Glutamatergic neuron (in vitro differentiated cells): Measurements from ENCODE around the gene TNFSF8. TPM values are rescaled to one million over a fixed set of nuclear protein-coding genes. Genes with fewer than 3 reads are reported as not detected.

Source experiments
- DNase-seq: peaks from one replicate; pipeline ENCODE4 v3.0.0; 2022
- H3K27ac Mint-ChIP-seq: one replicate; pipeline ENCODE4 v1.8.0; 2020; ENCODE audit warnings: mild to moderate bottlenecking, mixed read lengths, inconsistent platforms; ENCODE audit not compliant: unreplicated experiment
- H3K27me3 Mint-ChIP-seq: one replicate; pipeline ENCODE4 v1.8.0; 2020; ENCODE audit warnings: mild to moderate bottlenecking, moderate library complexity, mixed read lengths, inconsistent platforms; ENCODE audit not compliant: unreplicated experiment
- H3K36me3 Mint-ChIP-seq: one replicate; pipeline ENCODE4 v1.8.0; 2020; ENCODE audit warnings: mild to moderate bottlenecking, mixed read lengths, inconsistent platforms; ENCODE audit not compliant: unreplicated experiment
- H3K4me1 Mint-ChIP-seq: one replicate; pipeline ENCODE4 v1.8.0; 2020; ENCODE audit warnings: mild to moderate bottlenecking, low read depth, mixed read lengths, inconsistent platforms; ENCODE audit not compliant: unreplicated experiment
- H3K4me3 Mint-ChIP-seq: one replicate; pipeline ENCODE4 v1.8.0; 2020; ENCODE audit warnings: mild to moderate bottlenecking, mixed read lengths, inconsistent platforms; ENCODE audit not compliant: unreplicated experiment
- H3K9me3 Mint-ChIP-seq: one replicate; pipeline ENCODE4 v1.8.0; 2020; ENCODE audit warnings: mild to moderate bottlenecking, moderate library complexity, mixed read lengths, inconsistent platforms; ENCODE audit not compliant: unreplicated experiment
- total RNA-seq: library from RNA; stranded (reverse); fragmentation: NEBNext Ultra II Directional; extraction: Animal tissue kit (Norgen Biotek cat#: 25700); gene quantifications from one replicate; pipeline ENCODE4 v1.2.1, GENCODE V29; 2021; ENCODE audit not compliant: unreplicated experiment
- TF ChIP-seq, protein P1 (sequence below): fragments of 200-600 bp; sonication (generic); IDR thresholded peaks from one replicate; pipeline ENCODE4 v1.5.0; 2021; ENCODE audit not compliant: partially characterized antibody, unreplicated experiment

The TNFSF8 gene
- total RNA-seq, 1 donor from 2014 or later = not detected

DNA sequence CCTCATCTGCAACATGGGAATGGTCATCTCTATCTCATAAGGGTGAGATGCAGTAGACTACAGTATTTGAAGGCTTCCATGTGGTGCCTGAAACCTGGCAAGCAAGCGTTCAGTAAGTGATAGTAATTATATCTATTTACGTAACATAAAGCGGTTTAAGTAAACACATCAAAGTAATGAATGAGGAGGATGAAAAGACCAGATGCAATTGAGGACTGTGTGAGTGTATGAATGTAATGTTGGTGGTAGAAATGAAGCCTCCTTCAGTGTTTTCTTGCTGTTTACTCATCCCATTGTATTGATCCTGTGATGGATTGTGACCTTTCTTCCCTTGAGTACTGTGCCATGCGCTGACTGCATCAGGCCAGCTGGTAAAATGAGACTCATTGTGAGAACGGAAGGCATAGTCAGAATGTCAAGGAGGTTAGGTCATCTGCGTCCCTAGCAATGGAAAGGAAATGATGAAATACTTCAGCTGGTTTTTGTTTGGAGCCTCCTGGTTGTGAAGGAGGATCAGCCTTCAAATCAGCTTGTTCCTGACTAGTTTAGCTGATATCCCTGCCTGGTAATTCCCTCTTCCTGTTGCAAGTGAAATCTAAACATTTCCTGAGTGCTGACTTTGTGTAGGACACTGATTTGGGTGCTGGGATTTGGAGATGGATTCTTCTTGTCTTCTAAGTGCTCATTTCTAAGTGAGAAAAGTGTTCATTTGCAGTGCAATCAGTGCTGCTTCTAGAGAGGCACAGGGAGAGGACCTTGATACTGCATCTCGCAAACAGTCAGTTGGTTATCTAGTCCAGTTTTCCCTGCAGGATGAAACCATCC is 35.6 kb downstream of the TNFSF8 start:
- Mint-ChIP-seq H3K27me3 (no peaks in the 10 kb centered on the region), H3K4me1 (no peaks in the 10 kb centered on the region), H3K27ac (no peak overlapping the region), H3K9me3 (no peaks in the 10 kb centered on the region), H3K4me3 (no peak overlapping the region), H3K36me3 (no peaks in the 10 kb centered on the region)
- no peak for DNase-seq
- TF ChIP-seq, protein P1, sequence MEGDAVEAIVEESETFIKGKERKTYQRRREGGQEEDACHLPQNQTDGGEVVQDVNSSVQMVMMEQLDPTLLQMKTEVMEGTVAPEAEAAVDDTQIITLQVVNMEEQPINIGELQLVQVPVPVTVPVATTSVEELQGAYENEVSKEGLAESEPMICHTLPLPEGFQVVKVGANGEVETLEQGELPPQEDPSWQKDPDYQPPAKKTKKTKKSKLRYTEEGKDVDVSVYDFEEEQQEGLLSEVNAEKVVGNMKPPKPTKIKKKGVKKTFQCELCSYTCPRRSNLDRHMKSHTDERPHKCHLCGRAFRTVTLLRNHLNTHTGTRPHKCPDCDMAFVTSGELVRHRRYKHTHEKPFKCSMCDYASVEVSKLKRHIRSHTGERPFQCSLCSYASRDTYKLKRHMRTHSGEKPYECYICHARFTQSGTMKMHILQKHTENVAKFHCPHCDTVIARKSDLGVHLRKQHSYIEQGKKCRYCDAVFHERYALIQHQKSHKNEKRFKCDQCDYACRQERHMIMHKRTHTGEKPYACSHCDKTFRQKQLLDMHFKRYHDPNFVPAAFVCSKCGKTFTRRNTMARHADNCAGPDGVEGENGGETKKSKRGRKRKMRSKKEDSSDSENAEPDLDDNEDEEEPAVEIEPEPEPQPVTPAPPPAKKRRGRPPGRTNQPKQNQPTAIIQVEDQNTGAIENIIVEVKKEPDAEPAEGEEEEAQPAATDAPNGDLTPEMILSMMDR = no peak

GRCh38 chr9:114894206-114894605 is 36.2 kb downstream of the TNFSF8 start:
- Mint-ChIP-seq H3K36me3 (no peaks in the 10 kb centered on the region), H3K4me3 (no peak overlapping the region), H3K27ac (no peak overlapping the region), H3K27me3 (no peaks in the 10 kb centered on the region), H3K4me1 (no peaks in the 10 kb centered on the region), H3K9me3 (no peaks in the 10 kb centered on the region)
- no peak for DNase-seq
- TF ChIP-seq, protein P1 = no peak

GRCh38 chr9:114893221-114894010 is 37.0 kb downstream of the TNFSF8 start:
- H3K36me3 Mint-ChIP-seq = no peaks in the 10 kb centered on the region
- no peaks in the 10 kb centered on the region for H3K4me1 Mint-ChIP-seq
- TF ChIP-seq, protein P1 = no peak
- no peak overlapping the region for H3K4me3 Mint-ChIP-seq
- H3K27me3 Mint-ChIP-seq = no peaks in the 10 kb centered on the region
- DNase-seq = no peak
- no peaks in the 10 kb centered on the region for H3K9me3 Mint-ChIP-seq
- no peak overlapping the region for H3K27ac Mint-ChIP-seq

- Mint-ChIP-seq H3K9me3 (peaks cover 2% of the 10 kb centered on the region), H3K27ac (no peak overlapping the region), H3K27me3 (no peaks in the 10 kb centered on the region), H3K4me3 (no peak overlapping the region), H3K4me1 (no peaks in the 10 kb centered on the region), H3K36me3 (no peaks in the 10 kb centered on the region)
- TF ChIP-seq, protein P1 = no peak
- no peak for DNase-seq
Observed at GRCh38 chr9:114889802-114890224, 40.6 kb downstream of the TNFSF8 start.

- no peaks in the 10 kb centered on the region for H3K27me3 Mint-ChIP-seq
- H3K27ac Mint-ChIP-seq = no peak overlapping the region
- H3K36me3 Mint-ChIP-seq = no peaks in the 10 kb centered on the region
- H3K4me1 Mint-ChIP-seq = no peaks in the 10 kb centered on the region
- H3K4me3 Mint-ChIP-seq = no peak overlapping the region
- TF ChIP-seq, protein P1 = no peak
- H3K9me3 Mint-ChIP-seq = peaks cover 2% of the 10 kb centered on the region
- DNase-seq = no peak
Observed at GRCh38 chr9:114888607-114889006, 41.8 kb downstream of the TNFSF8 start.
